T1000 (cell line): ENCODE measurements around the gene UBC.
"Not testable (repeated sequence)": the region's sequence is repeated elsewhere in the genome, so short reads cannot be mapped to it uniquely, and the experiment has no call there.

Source experiments
- DNase-seq: peaks from one replicate; lab custom pipeline; 2025; ENCODE audit warnings: mixed read lengths; lab: John Stamatoyannopoulos, UW

Gene UBC

DNA sequence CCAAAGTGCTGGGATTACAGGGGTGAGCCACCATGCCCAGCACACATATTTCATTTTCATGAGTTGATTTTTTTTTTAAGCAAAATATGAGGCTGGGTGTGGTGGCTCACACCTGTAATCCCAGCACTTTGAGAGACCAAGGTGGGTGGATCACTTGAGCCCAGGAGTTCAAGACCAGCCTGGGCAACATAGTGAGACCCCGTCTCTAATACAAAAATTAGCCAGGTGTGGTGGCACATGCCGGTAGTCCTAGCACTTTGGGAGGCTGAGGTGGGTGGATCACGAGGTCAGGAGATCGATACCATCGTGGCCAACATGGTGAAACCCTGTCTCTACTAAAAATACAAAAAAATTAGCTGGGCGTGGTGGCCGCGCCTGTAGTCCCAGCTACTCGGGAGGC lies 17.1 kb upstream of the UBC start:
- DNase-seq, result not testable (repeated sequence)

DNA sequence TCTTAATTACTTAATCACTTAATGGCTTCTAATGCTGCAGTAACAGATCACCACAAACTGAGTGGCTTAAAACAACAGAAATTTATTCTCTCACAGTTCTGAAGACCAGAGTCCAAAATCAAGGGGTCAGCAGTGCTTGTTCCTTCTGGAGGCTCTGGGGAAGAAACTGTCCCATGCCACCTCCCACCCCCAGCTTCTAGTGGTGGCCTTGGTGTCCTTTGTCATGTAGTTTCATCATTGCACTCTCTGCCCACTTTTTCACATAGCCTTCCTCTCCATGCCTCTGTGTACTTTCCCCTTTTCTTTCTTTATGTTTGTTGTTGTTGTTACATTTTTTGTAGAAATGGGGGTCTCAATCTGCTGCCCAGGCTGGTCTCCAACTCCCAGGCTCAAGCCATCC lies 16.1 kb upstream of the UBC start:
- DNase-seq, result no peak

DNA sequence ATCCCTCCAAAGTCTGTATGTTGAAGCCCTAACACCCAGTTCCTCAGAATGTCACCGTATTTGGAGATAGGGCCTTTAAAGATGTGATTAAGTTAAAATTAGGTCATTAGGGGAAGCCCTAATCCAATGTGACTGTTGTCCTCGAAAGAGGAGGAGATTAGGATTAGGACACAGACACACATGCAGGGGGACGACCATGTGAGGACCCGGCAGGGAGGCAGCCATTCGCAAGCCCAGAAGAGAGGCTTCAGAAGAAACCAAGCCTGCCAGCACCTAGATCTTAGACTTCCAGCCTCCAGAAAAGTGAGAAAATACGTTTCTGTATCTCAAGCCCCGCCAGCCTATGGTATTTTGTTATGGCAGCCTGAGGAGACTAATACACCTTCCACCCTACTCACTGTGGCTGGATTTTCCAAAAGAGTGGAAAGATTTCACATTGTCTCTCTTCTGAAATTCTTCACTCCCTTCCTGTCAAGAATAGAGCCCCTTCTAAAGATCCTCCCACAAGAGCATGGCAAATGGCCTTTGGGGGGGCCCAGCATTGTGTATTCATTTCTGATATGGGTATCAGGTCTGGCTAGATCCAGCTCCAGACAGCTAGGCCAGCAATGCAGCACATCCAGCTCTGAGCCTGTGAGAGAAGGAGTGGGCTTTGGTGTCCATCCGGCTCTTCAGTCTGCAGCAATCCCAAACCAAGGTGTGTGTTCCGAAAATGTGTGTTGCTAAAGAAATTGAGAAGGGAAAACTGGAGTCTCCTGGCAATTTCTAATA lies 15.4 kb upstream of the UBC start:
- no peak for DNase-seq

DNA sequence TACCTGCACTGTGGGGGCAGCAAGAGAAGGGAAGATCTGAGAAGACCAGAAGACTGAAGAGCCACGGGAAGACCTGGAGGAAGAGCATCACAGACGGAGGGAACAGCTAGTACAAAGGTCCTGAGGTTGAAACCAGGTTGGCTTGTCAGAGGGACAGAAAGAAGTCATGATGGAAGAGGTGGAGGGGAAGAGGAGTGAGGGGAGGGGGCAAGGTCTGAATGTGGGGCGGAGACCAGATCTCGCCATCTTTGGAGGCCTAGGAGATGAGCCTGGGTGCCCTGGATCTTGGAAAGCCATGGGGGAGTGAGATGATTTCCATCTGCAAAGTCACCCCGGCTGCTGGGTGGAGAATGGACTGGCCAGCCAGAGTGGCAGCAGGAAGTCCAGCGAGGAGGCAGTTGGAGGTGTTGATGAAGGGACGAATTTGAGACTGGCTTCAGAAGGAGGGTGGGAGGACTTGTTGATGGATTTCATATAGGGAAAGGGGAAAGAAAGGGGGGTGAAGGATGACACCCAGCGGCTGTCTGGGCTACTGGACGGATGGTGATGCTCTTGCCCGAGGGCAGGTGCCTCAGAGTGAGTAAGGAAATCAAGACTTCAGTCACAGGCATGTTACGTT lies 14.6 kb upstream of the UBC start:
- DNase-seq, result no peak

DNA sequence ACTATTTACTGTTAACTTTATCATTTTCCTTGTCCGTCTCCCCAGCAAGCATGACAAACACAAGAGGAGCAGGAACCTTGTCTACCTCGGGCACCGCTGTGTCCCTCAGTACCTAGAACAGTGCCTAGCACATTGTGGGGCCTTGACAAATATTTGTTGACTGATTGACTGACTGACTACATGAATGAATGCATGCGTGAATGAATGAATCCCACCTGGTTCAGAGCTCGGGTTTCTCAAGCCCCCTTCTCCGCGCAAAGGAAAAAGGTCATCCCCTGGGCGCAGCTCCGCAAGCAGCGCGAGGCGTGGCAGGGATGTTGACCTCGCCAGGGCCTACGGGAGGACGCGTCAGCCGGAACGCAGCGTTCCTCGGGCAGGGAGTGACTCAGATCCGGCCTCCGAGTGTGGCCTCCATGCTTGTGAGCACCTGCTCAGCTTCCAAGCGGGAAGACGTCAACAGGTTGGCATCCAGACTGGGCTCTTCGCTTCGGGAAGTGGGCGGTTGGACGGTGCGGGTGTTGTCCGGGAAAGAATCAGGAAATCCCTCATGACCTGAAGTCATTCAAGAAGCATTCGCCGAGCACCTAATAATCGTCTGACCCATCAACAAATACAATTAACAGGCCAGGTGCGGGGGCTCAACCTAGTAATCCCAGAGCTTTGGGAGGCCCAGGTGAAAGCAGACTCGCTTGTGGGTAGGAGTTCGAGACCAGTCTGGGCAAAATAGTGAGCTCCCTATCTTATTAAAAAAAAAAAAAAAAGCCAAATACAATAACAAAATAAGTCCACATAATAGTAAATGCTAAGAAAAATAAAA lies 13.9 kb upstream of the UBC start:
- DNase-seq, result no peak

DNA sequence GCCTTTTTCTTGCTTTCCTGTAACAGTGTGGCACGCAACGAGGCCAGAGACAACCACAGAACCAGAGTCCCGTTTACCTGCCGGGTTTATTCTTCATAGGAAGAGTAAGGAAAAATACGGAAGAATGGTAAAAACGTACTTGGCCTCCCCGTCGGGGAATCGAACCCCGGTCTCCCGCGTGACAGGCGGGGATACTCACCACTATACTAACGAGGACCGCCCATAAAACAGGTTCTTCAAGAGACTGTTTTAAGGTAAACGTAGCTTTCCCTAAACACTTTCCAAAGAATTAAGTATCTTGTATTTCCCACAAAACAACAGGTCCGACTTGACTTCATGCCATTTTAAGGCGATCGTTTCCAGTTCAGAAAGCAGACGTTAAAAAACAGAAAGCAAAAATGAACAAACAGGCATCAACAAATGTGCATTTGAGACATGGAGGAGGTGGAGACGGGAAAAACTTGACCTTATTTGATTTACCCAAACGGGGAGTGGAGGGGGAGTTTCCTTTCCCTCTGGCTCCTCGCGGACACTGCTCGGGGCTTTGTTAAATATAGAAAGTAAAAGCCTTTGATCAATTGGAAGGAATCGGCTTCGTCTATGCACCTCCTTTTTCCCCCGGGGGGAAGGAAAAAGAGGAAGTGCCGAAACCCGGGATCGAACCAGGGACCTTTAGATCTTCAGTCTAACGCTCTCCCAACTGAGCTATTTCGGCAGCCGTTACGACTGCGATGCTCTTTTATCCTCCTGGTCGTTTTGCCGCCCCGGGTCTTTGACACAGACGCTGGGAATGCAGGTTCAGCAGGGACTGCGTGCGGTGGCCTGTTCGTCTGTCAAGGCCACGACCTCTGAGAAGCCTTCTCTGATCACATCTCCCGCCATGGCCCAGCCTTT lies 13.0 kb upstream of the UBC start:
- DNase-seq, result no peak

DNA sequence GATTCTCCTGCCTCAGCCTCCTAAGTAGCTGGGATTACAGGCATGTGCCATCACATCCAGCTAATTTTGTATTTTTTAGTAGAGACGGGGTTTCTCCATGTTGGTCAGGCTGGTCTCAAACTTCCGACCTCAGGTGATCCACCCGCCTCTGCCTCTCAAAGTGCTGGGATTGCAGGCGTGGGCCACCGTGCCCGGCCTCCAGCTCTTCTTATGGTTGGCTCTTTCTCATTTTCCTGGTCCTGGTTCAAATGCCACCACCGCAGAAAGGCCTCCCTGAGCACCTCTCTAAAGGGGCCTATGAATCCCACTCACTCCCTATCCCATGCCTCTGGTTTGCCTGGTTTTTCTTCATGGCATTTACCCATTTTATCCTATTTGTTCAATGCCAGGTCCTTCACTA lies 11.3 kb upstream of the UBC start:
- DNase-seq, result not testable (repeated sequence)

DNA sequence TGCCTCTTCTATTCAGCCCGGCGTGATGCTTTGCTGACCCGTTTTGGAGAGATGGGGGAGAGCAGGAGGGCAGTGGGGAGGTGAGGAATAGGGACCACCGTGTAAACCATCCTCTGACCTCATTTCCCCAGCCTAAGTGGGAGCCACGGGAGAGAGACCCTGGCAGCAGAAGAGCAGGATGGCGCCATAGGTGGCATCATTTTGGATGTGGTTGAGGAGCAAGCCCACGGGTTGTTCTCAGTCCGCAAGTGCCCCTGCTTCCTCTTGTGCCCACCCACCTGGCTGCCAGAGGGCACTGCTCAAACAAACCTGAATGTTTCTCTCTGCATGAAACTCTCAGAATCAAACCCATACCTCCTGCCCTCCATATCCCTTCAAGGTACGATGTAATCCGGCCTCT lies 10.7 kb upstream of the UBC start:
- DNase-seq, result no peak

DNA sequence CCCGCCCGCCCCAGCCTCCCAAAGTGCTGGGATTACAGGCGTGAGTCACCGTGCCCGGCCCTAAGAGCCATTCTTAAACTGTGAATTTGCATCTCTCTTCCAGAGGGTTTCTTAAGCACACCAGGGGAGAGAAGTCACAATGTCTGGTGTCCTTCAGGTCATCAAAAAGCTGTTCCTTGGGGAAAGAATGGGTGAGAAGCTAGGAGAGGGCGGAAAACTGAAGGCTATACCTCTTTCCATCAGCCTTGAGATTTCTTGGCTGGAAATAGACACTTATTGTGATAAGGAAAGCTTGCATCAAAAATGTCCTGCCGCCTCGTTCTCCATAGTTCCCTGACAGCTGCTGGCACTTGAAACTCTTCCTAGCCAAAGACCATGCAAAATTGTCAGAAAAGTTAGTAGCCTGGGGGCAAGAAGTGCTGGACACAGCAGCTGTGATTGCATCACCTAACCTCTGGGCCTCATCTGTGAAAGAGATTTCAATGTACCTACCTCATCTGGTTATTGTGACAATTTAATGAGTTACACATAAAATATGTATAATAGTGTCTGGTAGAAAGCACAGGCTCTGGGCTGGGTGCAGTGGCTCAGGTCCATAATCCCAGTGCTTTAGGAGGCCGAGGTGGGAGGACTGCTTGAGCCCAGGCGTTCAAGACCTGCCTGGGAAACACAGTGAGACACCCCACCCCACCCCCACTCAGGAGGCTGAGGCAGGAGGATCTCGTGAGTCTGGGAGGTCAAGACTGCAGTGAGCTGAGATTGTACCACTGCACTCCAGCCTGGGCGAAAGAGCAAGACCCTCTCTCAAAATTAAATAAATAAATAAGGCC lies 9.7 kb upstream of the UBC start:
- no peak for DNase-seq

DNA sequence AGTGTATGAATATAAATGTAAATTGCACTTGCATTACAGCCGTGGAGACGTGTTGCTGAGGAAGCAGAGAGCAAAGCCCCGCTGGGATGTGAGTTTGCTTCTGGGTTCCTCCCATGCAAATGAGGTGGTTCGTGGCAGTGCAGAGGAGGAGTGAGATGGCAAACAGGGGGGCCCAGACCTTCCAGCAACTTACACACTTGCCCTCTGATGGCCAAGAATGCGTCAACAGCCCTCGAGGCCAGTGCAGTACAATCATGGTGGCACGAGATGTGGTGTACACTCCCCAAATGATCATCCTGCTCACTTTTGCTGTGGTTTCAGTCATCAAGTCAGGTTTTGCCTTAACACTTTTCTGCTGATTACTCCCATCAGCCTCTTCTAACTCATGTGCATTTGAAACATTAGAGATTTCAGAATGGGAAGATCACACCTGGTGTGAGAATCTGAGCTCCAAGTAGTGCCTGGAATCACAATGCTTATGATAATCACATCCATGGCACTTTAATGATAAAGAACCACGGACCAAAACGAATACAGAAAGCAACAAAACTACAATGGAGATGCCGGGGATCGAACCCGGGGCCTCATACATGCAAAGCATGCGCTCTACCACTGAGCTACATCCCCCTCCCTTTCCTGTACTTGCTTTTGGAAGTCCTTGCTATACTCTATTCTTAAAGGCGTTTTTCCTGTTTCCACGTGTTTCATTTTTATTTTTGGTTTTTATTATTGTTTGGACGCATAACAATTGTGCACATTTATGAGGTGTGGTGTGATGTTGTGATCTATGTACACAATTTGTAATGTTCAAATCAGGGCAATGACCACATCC lies 7.0 kb upstream of the UBC start:
- no peak for DNase-seq

DNA sequence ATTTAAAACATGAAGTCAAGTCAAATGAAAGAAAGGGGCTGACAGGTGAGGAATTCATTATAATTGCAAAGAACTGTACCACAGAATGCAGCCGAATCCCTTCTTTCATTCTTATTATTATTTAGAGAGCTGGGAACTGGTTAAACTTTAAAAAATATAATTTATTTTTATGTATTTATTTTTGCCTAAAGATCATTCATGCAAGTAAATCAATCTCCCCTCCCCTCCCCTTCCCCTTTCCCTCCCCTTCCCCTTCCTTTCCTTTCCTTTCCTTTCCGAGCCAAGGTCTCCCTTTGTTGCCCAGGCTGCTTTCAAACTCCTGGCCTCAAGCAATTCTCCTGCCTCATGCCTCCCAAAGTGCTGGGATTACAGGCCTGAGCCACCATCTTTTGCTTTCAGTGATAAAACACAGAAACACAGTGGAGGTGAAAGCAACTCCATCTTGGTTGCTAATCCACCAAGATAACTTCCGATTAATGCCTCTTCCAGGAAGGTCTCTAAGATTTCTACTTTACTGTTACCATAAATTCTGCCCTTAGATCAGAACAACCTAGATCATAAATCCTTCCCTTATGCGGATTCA lies 6.0 kb upstream of the UBC start:
- DNase-seq, result no peak

DNA sequence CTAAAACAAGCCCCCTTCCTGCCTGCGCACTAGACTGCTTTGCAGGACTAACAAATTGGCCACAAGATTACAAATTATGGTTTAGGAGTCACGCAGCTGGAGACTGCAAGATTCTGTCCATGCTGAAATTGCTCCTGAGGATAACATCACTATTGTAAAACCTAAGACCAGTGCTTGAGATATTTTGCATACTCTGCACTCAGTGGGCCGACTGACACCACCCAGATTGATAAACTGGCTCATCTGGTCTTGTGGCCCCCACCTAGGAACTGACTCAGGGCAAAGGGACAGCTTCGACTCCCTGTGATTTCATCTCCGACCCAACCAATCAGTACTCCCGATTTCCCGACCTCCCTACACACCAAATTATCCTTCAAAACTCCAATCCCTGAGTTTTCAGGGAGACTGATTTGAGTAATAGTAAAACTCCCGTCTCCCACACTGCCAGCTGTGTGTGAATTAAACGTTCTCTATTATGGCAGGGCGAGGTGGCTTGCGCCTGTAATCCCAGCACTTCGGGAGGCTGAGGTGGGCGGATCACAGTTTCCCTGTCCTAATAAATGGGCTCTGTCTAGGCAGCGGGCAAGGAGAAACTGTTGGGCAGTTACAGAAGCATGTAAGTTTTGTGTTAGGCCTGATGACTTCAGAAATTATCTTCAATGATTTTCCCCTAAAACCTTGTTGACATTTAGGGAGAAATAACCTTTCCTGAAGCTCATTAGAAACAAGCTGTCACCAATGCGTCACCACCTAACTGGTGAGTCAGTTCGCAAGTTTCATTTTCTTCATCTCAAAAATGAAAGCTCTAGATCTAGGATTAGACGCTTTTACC lies 5.3 kb upstream of the UBC start:
- DNase-seq, result no peak

DNA sequence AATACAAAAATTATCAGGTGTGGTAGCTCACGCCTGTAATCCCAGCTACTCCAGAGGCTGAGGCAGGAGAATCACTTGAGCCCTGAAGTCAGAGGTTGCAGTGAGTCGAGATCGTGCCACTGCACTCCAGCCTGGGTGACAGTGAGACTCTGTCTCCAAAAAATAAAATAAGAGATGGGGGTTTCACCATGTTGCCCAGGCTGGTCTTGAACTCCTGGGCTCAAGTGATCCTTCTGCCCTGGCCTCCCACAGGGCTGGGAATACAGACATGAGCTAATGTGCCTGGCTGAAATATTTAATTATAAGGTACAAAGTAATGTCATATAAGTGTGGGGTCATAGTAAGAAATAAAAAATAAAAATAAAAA lies 4.2 kb upstream of the UBC start:
- DNase-seq, result not testable (repeated sequence)

DNA sequence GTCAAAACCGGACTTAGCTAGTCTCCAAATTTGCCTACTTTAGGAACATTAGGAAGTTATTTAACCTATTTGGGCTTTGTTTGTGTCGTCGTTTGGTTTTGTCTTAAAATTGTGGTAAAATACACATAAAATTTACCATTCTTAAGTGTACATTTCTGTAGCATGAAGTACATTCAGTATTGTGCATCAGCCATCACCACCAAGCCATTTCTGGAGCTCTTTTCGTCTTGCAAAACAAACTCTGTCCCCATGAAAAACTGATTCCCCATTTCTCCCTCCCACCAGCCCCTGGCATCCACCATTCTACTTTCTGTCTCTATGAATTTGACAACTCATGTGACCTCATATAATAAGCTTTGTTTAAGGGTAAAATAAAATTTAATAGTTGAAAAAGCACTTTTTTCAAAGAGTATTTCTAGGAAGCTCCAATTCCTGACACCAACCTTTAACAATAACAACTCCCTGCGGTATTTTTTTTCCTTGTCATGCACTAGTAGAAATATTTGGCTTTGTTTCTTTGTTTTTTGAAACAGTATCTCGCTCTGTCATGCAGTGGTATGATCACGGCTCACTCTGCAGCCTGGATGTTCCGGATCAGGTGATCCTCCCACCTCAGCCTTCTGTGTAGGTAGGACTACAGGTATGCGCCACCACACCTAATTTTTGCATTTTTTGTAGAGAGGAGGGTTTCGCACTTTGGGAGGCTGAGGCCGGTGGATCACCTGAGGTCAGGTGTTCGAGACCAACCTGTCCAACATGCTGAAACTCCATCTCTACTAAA lies 3.6 kb upstream of the UBC start:
- DNase-seq, result no peak

DNA sequence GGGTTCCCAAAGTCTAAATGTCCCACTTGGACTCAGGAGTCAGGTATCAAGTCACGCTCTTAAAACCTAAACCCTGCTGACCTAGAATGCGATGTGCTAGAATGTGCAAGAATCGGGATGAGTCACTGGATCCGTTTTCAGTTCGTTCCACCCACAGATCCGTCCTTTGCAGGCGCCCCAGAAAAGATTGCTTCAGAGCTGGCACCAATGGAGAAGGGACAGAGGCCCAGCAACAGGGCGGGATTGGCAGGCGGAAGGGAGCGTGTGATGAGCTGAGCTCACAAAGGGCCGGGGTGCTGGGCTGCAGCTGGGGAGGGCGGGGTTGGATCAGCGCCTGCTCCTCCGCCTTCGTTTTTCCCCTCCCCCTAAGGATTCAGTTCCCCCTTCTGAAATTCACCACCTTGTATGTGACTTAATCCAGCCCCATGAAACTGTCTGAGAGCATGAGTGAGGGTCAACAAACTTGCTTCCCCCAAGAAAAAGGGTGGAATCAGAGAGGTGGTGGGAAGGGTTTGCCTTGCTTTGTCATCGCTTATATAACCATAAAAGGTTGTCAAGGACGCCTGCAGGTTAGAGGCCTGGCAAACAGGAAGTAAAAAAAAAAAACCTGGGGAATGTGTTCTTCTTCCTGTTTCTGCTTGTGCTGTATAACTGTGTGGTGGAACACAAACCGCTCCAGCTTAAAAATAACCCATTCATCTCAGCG lies 2.8 kb upstream of the UBC start:
- no peak for DNase-seq

DNA sequence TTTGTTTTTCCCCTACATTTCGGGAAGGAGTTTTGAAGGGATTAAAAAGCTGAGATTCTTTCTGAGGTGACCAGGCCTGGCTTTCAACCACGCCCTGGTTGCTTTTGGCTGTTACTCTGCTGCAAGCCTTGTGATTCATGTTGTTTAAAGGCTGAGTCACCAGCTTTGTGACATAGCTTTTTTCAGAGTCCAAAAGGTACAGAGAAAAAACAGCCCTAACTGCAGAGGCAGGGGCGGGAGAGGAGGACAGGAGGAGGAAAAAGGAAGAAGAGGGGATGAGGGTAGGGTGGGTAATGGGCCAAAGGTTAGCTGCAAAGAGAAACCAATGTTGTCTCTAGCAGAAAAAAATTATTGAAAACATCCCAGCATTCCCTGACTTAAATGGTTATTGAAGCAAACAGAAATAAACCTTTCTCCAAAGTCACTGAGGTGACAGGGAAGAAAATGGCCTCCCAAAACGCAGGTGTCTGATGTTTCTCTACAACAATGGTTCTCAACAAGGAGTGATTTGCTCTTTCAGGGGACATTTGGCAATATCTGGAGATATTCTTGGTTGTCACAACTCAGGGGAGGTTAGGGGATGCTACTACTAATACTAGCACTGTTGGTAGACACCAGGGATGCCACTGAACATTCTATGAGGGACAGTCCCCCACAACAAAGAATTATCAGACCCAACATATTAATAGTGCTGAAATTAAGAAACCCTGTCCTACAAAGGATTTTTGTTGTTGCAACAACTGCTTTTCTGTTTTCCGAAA lies 2.1 kb upstream of the UBC start:
- no peak for DNase-seq
